GM04504 (cell line): ENCODE results near the gene C5AR1.
"Not testable (repeated sequence)": the region's sequence is repeated elsewhere in the genome, so short reads cannot be mapped to it uniquely, and the experiment has no call there.

ENCODE experiments used
- DNase-seq: peaks from one replicate; pipeline ENCODE4 v3.0.0-alpha.2; 2012; ENCODE audit warnings: low read depth

C5AR1 gene

DNA sequence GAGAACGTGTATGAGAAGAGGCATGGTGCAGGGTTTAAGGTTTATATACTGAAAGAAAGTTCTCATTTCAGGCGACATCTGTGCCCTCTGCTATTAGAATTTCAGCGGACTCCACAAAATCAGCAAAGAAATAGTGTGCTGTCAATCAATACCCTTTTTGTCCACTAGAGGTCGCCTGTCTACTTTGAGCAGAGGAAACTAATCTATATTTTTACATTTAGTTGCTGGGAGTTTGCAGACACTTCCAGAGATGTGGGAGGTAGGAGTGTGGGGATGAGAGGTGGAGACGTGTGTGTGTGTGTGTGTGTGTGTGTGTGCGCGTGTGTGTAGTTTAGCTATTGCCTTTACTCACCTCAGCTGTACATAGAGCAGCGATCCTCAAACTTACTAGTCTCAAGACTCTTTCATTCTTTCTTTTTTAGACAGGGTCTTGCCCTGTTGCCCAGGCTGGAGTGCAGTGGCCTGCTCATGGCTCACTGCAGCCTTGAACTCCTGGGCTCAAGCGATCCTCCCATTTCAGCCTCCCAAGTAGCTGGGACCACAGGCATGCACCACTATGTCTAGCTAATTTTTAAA is 25.2 kb upstream of the C5AR1 start:
- no peak for DNase-seq

DNA sequence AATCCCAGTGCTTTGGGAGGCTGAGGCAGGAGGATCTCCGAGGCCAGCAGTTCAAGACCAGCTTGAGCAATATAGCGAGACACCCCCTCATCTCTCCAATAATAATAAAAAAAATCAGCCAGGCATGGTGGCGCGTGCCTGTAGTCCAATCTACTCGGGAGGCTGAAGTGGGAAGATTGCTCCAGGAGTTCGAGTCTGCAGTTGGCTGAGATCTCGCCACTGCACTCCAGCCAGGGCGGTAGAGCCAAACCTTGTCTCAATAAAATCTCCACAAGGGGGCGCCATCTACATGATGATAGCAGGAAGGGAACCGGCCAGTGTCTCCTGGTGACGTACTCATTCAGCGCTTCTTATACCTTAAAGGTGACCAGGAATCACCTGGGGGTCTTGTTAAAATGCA is 13.6 kb upstream of the C5AR1 start:
- DNase-seq, result no peak

DNA sequence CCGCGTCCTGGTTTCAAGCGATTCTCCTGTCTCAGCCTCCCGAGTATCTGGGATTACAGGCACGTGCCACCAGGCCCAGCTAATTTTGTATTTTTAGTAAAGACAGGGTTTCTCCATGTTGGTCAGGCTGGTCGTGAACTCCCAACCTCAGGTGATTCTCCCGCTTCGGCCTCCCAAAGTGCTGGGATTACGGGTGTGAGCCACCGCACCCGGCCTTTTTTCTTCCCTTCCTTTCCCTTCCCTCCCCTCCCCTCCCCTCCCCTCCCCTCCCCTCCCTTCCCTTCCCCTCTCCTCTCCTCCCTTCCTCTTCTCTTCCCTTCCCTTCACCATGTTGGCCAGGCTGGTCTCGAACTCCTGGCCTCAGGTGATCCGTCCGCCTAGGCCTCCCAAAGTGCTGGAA is 8.8 kb upstream of the C5AR1 start:
- DNase-seq, result not testable (repeated sequence)

DNA sequence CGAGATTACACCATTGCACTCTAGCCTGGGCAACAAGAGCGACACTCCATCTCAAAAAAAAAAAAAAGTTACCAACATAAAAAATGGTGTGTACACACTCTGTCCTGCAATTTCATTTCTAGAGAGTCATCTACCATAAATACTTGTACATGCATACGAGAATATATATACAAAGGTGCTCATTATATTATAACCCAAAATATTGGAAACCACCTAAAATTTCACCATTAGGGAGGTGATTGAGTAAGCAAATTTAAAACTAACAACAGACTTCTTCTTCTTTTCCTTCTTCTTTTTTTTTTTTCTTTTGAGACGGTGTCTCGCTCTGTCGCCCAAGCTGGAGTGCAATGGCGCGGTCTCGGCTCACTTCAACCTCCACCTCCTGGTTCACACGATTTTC is 7.4 kb upstream of the C5AR1 start:
- DNase-seq, result no peak

DNA sequence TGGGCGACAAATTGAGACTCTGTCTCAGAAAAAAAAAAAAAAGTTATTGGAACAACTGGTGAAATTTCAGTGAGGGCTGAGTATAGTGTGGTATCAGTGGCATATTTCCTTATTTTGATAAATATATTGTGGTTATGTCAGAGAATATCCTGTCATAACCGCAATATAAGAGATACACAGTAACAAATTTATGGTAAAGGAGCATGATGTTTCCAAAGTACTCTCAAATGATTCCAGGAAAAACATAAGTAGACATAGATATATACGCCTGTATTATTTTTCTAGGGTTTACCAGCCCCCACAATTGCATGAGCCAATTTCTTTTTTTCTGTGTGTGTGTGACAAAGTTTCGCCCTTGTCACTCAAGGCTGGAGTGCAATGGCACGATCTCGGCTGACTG is 5.7 kb upstream of the C5AR1 start:
- no peak for DNase-seq

DNA sequence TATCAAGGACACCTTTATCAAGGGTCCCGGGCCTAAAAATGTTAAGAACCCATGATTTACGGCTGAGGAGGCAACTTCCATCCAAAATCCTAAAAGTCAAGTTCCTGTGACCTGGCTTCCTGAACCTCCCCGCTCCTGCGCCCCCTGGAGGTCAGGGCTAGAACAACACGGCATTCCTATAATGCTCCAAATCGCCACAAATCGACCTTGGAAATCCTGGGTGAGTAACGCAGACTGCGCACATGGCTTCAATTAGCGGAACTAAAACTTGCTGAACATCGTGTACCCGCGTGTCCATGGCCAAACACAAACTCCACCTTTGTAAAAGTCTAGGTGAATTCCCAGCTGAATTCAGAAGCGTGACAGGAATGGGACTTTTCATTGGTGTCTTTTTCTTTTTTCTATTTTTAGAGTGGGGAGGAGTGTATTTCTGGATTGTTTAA is 4.3 kb upstream of the C5AR1 start:
- DNase-seq, result peak; percentile 86

DNA sequence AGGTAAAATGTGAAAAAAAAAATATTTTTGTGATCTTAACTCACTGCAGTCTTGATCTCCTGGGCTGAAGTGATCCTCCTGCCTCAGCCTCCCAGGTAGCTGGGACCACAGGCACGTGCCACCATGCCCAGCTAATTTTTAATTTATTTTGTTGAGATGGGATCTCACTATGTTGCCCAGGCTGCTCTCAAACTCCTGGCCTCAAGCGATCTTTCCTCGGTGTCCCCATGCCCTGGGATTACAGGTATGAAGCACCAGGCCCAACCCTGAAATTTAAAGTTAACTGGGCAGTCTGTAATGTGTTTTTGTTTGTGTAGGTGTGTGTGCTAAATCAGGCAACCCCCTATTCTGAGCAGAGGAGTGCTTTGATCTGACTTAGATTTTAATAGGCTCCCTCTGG is 3.4 kb upstream of the C5AR1 start:
- DNase-seq, result no peak

DNA sequence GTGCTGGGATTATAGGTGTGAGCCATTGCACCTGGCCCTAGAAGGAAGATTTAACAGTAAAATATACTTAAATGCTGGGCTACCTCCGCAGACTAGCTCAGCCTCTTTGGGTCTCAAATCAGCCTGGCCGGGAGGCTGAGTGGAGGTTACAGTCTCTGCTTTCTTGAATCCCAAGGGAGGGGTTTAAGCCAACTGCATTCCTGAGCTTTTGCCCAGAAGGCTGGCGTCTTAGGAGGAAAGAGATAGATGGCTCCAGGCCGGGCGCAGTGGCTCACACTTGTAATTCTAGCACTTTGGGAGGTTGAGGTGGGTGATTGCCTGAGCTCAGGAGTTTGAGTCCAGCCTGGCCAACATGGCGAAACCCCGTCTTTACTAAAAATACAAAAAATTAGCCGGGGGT is 623 bp upstream of the C5AR1 start:
- DNase-seq, result no peak

DNA sequence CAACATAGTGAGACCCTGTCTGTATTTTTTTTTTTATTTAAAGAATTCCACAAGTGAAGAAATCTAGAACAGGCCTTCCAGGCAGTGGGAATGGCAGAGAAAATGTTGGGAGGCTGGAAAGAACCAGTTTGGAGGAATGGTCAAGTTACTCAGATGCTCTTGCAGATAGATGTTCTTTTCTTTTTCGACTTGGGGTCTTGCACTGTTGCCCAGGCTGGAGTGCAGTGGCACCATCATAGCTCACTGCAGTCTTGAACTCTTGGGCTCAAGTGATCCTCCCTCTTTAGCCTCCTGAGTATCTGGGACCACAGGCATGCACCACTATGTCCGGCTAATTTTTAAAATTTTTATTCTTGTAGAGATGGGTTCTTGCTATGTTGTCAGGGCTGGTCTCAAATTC is 662 bp downstream of the C5AR1 start:
- DNase-seq, result no peak

DNA sequence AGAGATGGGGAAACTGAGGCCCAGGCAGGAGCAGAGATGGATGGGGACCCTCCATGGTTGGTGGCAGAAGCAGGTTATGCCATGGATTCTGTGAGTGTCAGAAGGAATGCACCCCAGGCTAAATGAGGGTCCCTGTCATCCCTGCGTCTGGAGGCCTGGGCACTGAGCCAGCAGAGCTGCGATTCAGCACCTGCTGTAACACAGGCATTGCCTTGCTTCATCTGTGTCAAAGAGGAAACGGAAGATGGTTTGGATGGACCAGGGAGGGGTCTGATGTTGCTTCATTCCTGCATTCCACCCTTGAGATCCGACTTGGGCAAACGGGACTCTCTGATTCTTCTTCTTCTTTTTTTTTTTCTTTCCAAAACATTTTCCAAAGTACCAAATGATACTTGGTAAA is 1.2 kb downstream of the C5AR1 start:
- no peak for DNase-seq

DNA sequence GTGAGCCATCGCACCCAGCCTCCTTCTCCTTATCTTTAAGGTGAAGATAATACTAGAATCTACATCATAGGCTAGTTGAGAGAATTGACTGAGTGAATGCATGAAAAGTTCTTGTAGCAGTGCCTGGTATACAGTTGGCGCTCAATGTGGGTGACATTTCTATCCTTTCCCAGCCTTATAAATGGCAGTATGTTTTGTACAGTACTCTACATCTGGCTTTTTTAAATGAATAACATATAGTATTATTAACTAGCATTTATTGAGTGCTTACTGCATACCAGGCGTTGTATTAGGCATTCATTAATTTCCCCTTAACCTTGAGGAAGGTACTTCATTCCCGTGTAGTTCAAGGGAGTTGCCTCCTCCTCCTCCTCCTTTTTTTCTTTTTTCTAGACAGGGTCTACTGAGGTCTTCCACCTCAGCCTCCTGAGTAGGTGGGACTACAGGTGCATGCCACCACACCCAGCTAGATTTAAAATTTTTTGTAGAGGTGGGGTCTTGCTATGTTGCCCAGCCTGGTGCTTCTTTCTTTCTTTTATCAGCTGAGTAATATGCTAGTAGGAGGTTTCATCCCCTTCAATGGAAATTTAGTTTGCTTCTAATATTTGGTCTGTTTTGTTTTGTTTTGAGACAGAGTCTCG is 2.8 kb downstream of the C5AR1 start:
- DNase-seq, result no peak

DNA sequence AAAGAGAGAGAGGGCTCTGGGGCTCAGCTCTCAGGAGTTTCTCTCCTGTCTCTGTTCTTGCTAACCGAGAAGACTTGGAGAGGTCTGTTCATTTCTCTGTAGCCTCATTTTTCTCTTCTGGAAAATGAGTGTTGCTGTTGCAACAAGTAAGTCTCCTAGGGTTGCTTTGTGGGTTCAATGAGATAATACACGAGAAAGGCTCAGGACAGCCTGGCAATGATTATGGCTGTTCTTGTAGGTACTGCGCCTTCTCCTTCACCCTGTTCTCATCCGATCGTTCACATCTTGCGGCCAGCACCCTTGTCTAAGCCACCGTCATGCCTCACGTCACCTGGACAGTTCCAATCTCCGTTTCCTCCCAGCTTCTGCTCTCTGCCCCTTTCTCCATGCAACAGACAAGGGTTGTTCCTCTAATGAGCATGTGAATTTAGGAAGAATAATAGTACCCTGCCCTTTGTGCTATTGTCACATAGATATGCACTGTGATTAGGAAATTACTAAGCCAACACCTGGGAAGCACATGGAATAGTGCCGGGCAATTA is 4.2 kb downstream of the C5AR1 start:
- no peak for DNase-seq

DNA sequence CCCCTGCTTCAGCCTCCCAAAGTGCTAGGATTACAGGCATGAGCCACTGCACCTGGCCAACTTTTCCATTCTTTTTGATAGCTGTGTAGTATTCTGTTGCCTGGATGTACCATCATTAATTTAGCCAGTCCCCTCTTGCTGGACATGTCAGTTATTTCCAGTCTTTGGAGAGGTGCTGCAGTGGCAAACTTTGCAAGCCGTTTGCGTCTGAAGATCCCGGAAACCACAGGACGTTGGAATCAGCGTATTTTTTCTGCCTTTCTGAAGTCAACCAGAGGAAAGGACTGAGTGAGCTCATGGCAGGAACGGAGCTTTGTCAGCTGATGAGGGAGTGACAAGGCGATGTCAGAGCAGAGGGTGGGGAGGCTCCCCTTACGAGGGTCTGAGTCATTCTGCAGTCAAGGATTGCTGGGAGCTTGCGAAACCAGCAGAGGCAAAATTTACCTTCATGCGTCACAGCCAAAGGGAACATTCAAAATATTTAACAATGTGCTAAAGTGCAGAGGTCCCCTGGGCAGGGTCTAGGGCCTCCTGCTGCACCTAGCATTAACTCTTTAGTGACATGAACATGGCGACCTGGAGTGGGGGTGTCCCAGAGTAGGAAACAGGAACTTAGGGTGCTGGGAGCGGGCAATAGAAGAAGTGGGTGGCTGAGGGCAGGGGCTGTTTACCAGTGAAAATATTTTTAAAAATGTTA is 5.6 kb downstream of the C5AR1 start:
- DNase-seq, result peak; percentile 83

DNA sequence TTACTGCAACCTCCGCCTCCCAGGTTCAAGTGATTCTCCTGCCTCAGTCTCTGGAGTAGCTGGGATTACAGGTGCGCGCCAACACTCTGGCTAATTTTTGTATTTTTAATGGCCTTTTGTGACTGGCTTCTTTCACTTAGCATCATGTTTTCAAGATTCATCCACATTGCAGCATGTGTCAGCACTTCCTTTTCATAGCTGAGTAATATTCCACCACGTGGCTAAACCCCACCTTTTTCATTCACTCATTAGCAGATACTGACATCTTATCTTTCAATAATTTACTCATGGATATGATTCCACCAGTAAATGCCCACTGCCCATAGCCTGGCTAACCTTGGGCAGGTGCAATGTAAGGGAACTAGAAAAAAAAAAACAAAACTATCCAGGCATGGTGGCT is 6.9 kb downstream of the C5AR1 start:
- no peak for DNase-seq

DNA sequence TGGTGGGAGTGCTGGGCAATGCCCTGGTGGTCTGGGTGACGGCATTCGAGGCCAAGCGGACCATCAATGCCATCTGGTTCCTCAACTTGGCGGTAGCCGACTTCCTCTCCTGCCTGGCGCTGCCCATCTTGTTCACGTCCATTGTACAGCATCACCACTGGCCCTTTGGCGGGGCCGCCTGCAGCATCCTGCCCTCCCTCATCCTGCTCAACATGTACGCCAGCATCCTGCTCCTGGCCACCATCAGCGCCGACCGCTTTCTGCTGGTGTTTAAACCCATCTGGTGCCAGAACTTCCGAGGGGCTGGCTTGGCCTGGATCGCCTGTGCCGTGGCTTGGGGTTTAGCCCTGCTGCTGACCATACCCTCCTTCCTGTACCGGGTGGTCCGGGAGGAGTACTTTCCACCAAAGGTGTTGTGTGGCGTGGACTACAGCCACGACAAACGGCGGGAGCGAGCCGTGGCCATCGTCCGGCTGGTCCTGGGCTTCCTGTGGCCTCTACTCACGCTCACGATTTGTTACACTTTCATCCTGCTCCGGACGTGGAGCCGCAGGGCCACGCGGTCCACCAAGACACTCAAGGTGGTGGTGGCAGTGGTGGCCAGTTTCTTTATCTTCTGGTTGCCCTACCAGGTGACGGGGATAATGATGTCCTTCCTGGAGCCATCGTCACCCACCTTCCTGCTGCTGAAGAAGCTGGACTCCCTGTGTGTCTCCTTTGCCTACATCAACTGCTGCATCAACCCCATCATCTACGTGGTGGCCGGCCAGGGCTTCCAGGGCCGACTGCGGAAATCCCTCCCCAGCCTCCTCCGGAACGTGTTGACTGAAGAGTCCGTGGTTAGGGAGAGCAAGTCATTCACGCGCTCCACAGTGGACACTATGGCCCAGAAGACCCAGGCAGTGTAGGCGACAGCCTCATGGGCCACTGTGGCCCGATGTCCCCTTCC is 10.5 kb downstream of the C5AR1 start:
- DNase-seq, result no peak

DNA sequence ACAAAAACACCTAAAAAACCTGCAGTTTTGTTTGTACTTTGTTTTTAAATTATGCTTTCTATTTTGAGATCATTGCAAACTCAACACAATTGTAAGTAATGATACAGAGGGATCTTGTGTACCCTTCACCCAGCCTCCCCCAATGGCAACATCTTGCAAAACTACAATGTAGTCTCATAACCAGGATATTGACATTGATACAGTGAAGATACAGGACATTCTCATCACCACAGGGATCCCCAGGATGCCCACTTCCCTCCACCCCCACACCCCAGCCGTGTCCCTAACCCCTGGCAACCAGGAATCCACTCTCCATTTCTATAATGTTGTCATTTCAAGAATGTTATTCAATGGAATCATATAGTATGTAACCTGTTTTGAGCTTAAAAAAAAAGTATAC is 12.0 kb downstream of the C5AR1 start:
- DNase-seq, result no peak

DNA sequence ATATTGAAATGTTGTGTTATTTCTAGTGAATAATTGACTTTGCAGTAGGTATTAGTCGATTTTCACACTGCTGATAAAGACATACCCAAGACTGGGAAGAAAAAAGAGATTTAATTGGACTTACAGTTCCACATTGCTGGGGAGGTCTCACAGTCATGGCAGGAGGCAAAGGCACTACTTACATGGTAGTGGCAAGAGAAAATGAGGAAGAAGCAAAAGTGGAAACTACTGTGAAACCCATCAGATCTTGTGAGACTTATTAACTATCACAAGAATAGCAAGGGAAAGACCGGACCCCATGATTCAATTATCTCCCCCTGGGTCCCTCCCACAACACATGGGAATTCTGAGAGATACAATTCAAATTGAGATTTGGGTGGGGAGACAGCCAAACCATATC is 12.4 kb downstream of the C5AR1 start:
- DNase-seq, result no peak

DNA sequence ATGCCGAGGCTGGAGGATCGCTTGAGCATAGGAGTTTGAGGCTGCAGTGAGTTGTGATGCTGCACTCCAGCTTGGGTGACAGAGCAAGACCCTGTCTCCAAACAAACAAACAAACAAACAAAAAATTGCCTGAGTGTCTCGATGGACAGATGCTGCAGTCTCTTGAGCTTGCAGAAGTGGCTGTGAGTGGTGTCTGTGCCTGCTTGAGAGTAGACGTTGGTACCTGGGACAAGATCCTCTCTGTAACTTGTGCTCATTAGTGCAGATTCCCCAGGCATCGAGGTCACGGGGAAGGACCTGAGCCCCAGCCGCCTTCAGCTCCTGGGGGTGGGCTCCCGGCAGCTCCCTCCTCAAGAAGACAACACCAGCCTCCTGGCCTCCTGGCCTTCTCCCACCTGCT is 13.7 kb downstream of the C5AR1 start:
- DNase-seq, result no peak

DNA sequence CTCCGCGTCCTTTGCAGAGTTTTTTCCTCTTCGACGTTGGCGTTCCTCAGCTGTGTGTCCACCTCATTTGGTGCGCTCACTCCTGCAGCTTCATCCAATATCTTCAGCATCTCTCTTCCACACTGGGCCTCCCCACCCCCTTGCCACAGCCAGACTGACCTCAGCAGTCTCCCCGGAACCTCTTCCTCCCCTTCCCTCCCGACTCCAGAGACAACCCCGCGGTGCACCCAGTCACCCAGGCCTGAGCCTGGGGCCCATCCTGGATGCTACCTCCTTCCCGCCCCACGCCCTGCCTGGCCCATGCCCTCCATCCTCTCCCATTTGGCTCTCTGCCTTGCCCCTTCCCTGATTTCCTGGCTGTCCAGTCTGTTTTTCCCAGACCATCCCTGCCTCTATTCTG is 14.2 kb downstream of the C5AR1 start:
- DNase-seq, result no peak

DNA sequence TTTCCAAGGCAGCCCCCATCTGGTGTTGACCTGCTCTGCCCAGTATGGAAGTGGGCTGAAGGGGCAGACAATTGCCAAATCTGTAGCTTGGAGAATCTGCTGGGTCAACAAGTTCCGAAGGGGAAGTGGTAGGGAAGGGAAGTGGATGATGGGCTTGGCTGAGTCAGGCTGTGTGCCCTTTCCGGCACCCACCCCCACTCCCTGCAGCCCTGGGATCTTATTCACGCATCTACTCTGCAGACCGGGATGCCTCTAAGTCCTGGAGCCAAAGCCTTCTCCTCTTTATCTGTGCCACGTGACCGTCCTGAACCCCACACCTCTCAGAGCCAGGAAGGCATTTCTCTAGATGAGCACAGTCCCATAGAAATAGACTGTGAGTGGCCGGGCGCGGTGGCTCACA is 14.8 kb downstream of the C5AR1 start:
- DNase-seq, result no peak

DNA sequence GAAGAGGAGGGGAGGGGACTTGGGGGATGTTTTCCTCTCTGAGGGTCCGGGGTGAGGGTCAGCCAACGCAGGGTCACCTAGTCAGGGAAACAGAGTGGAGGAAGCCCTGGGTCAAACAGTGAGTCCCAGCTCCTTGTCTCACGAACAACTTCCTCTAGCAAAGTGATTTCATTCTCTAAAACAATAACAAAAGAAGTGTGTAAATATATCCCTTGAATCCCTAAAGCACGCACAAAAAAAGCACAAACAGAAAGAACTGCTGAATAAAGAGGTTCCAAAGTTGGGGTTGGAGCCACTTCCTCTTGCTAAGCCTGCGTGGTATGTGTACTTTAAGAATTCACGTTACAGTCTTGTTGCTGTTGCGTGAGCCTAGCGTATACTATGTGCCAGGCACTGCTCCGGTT is 20.8 kb downstream of the C5AR1 start:
- DNase-seq, result no peak

DNA sequence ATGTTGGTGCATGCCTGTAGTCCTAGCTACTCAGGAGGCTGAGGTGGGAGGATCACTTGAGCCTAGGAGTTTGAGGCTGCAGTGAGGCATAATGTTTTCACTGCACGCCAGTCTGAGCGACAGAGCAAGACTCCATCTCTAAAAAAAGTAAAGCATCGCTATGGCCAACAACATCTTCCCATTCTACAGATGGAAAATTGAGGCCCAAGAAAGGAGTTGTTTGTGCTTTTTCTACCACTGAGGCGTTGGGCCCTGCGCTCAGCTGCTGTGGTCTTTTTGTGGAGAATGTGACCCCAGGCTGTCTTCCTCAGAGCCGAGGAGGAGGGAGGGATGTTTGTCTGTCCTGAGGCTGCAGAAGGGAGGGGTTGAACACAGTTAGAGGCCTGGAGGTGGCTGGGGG is 21.8 kb downstream of the C5AR1 start:
- DNase-seq, result no peak
